C4-2B (cell line): Measurements from ENCODE around the gene UGP2.

ENCODE experiments used
- ZFX ChIP-seq: fragments of 450-650 bp; IDR thresholded peaks from 2 replicates; pipeline ENCODE4 v1.6.1; 2017
- TF ChIP-seq, protein P1 (sequence below): fragments of 450-650 bp; conservative IDR thresholded peaks from 2 replicates; pipeline ENCODE4 v1.5.1; 2017; ENCODE audit warnings: mild to moderate bottlenecking

DNA sequence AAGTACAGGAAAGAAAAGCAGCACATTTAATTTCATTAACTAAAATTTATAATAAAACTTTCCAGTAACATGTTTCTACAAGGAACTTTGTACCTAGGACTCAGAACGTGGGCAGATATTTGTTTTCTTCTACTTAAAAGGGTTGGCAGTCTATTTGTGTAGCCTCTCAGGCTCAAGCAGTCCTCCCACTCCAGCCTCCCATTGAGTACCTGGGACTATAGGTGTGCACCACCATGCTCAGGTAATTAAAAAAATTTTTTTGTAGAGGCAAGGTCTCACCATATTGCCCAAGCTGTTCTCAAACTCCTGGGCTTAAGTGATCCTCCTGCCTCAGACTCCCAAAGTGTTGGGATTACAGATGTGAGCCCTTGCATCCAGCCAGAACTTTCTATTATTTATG is 36.8 kb downstream of the UGP2 start:
- TF ChIP-seq, protein P1, sequence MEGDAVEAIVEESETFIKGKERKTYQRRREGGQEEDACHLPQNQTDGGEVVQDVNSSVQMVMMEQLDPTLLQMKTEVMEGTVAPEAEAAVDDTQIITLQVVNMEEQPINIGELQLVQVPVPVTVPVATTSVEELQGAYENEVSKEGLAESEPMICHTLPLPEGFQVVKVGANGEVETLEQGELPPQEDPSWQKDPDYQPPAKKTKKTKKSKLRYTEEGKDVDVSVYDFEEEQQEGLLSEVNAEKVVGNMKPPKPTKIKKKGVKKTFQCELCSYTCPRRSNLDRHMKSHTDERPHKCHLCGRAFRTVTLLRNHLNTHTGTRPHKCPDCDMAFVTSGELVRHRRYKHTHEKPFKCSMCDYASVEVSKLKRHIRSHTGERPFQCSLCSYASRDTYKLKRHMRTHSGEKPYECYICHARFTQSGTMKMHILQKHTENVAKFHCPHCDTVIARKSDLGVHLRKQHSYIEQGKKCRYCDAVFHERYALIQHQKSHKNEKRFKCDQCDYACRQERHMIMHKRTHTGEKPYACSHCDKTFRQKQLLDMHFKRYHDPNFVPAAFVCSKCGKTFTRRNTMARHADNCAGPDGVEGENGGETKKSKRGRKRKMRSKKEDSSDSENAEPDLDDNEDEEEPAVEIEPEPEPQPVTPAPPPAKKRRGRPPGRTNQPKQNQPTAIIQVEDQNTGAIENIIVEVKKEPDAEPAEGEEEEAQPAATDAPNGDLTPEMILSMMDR = no peak
- TF ChIP-seq ZFX = no peak
